H9 (cell line): ENCODE measurements around the gene TIFAB. TPM values are rescaled to one million over a fixed set of nuclear protein-coding genes. Genes with fewer than 3 reads are reported as not detected.
A peak's percentile ranks its signal among the peaks of the same experiment; 100 is the strongest.

Experiments
- DNase-seq: peaks from one replicate; pipeline ENCODE4 v3.0.0-alpha.2; 2017
- H2AFZ ChIP-seq: one replicate; pipeline ENCODE4 v1.6.1; 2013; ENCODE audit warnings: mild to moderate bottlenecking, low read length, control low read depth, moderate library complexity
- H2AK5ac ChIP-seq: 2 replicates; pipeline ENCODE4 v1.6.1; 2013; ENCODE audit warnings: low read length, control low read depth, mixed read lengths; ENCODE audit not compliant: insufficient read length
- H2BK120ac ChIP-seq: one replicate; pipeline ENCODE4 v1.6.1; 2013; ENCODE audit warnings: low read depth, mild to moderate bottlenecking, low read length, control low read depth, inconsistent platforms; ENCODE audit not compliant: poor library complexity, severe bottlenecking
- H2BK12ac ChIP-seq: 2 replicates; pipeline ENCODE4 v1.6.1; 2013; ENCODE audit warnings: low read length, control low read depth, mixed read lengths, low read depth; ENCODE audit not compliant: insufficient read length
- H2BK15ac ChIP-seq: 2 replicates; pipeline ENCODE4 v1.6.1; 2013; ENCODE audit warnings: low read depth, low read length, control low read depth
- H2BK20ac ChIP-seq: one replicate; pipeline ENCODE4 v1.6.1; 2013; ENCODE audit warnings: low read depth, mild to moderate bottlenecking, low read length, control low read depth, inconsistent platforms; ENCODE audit not compliant: poor library complexity, severe bottlenecking
- H2BK5ac ChIP-seq: 2 replicates; pipeline ENCODE4 v1.6.1; 2013; ENCODE audit warnings: low read length, control low read depth, mixed read lengths; ENCODE audit not compliant: insufficient read length
- H3K14ac ChIP-seq: 2 replicates; pipeline ENCODE4 v1.6.1; 2013; ENCODE audit warnings: low read length, control low read depth; ENCODE audit not compliant: insufficient read depth
- H3K18ac ChIP-seq: 2 replicates; pipeline ENCODE4 v1.6.1; 2013; ENCODE audit warnings: low read depth, mild to moderate bottlenecking, mixed read lengths, low read length, control low read depth; ENCODE audit not compliant: insufficient read length
- H3K23ac ChIP-seq: 2 replicates; pipeline ENCODE4 v1.6.1; 2013; ENCODE audit warnings: low read length, control low read depth, mixed read lengths, low read depth; ENCODE audit not compliant: insufficient read length
- H3K23me2 ChIP-seq: 2 replicates; pipeline ENCODE4 v1.6.1; 2013; ENCODE audit warnings: low read depth, mild to moderate bottlenecking, mixed read lengths, low read length, control low read depth; ENCODE audit not compliant: insufficient read length, poor library complexity, severe bottlenecking
- H3K27ac ChIP-seq: 2 replicates; pipeline ENCODE4 v1.5.1; 2013; ENCODE audit warnings: low read length, control low read depth, mixed read lengths, low read depth; ENCODE audit not compliant: insufficient read length
- H3K27me3 ChIP-seq: 2 replicates; pipeline ENCODE4 v1.6.1; 2013; ENCODE audit warnings: low read length, control low read depth, inconsistent platforms; ENCODE audit not compliant: insufficient read depth
- H3K4ac ChIP-seq: 2 replicates; pipeline ENCODE4 v1.6.1; 2013; ENCODE audit warnings: low read depth, mild to moderate bottlenecking, control low read depth, inconsistent platforms, low read length, moderate library complexity
- H3K4me1 ChIP-seq: 2 replicates; pipeline ENCODE4 v1.6.1; 2013; ENCODE audit warnings: low read length, control low read depth, inconsistent platforms; ENCODE audit not compliant: insufficient read depth
- H3K4me2 ChIP-seq: 2 replicates; pipeline ENCODE4 v1.6.1; 2013; ENCODE audit warnings: low read length, control low read depth, mixed read lengths; ENCODE audit not compliant: insufficient read length, insufficient read depth
- H3K56ac ChIP-seq: 2 replicates; pipeline ENCODE4 v1.6.1; 2013; ENCODE audit warnings: low read depth, mild to moderate bottlenecking, mixed read lengths, low read length, control low read depth; ENCODE audit not compliant: insufficient read length
- H3K79me1 ChIP-seq: 2 replicates; pipeline ENCODE4 v1.6.1; 2013; ENCODE audit warnings: low read depth, mild to moderate bottlenecking, moderate library complexity, low read length, control low read depth, inconsistent platforms; ENCODE audit not compliant: insufficient read depth, poor library complexity, severe bottlenecking
- H3K79me2 ChIP-seq: 2 replicates; pipeline ENCODE4 v1.6.1; 2013; ENCODE audit warnings: low read length, control low read depth, inconsistent platforms; ENCODE audit not compliant: insufficient read depth
- H3K9ac ChIP-seq: 2 replicates; pipeline ENCODE4 v1.6.1; 2013; ENCODE audit warnings: low read length, control low read depth, mixed read lengths; ENCODE audit not compliant: insufficient read length; ENCODE audit errors: extremely low read depth
- H3K9me3 ChIP-seq: one replicate; pipeline ENCODE4 v1.6.1; 2013; ENCODE audit warnings: low read depth, low read length, inconsistent platforms; ENCODE audit not compliant: control insufficient read depth
- H3T11ph ChIP-seq: one replicate; pipeline ENCODE4 v1.6.1; 2013; ENCODE audit warnings: mild to moderate bottlenecking, low read length, control low read depth, inconsistent platforms
- H4K20me1 ChIP-seq: one replicate; pipeline ENCODE4 v1.6.1; 2013; ENCODE audit not compliant: control insufficient read depth, insufficient read length, insufficient read depth
- H4K5ac ChIP-seq: 2 replicates; pipeline ENCODE4 v1.6.1; 2013; ENCODE audit warnings: low read depth, mild to moderate bottlenecking, mixed read lengths, low read length, control low read depth; ENCODE audit not compliant: insufficient read length
- H4K8ac ChIP-seq: replicated peaks from 2 replicates; pipeline ENCODE4 v1.6.1; 2013; ENCODE audit warnings: low read length, control low read depth, mixed read lengths, low read depth; ENCODE audit not compliant: insufficient read length
- H4K91ac ChIP-seq: 2 replicates; pipeline ENCODE4 v1.6.1; 2013; ENCODE audit warnings: low read depth, mild to moderate bottlenecking, moderate library complexity, mixed read lengths, low read length, control low read depth; ENCODE audit not compliant: insufficient read length
- H3K27ac Mint-ChIP-seq, 3 experiments: 2 replicates in 2 of 3; 3 replicates in 1 of 3; pipeline ENCODE4 v1.8.0; 2020 to 2021; ENCODE audit warnings: mixed read lengths in 3 of 3, mild to moderate bottlenecking in 1 of 3, moderate library complexity in 1 of 3
- H3K27me3 Mint-ChIP-seq: 2 replicates; pipeline ENCODE4 v1.8.0; 2021; ENCODE audit warnings: low read depth, mild to moderate bottlenecking, moderate library complexity, mixed read lengths
- H3K36me3 Mint-ChIP-seq, 3 experiments: 2 replicates in 2 of 3; 3 replicates in 1 of 3; pipeline ENCODE4 v1.8.0; 2020 to 2021; ENCODE audit warnings: low read depth in 3 of 3, mixed read lengths in 3 of 3; ENCODE audit not compliant: insufficient read depth in 1 of 3
- H3K4me1 Mint-ChIP-seq, 2 experiments: 2 replicates each; pipeline ENCODE4 v1.8.0; 2020; ENCODE audit warnings: mixed read lengths in 2 of 2
- H3K4me3 Mint-ChIP-seq, 2 experiments: 2 replicates in 1 of 2; 3 replicates in 1 of 2; pipeline ENCODE4 v1.8.0; 2020 to 2021; ENCODE audit warnings: mild to moderate bottlenecking in 2 of 2, mixed read lengths in 2 of 2, moderate library complexity in 1 of 2
- H3K9me3 Mint-ChIP-seq, 2 experiments: 2 replicates in 1 of 2; 3 replicates in 1 of 2; pipeline ENCODE4 v1.8.0; 2020; ENCODE audit warnings: mild to moderate bottlenecking in 2 of 2, mixed read lengths in 2 of 2, moderate library complexity in 1 of 2
- CTCF ChIP-seq: fragments of 200-600 bp; sonication (generic); conservative IDR thresholded peaks from 3 replicates; pipeline ENCODE4 v1.8.0; 2021; ENCODE audit warnings: antibody characterized with exemption, mild to moderate bottlenecking
- WGBS: extraction: QIAGEN DNeasy Blood & Tissue Kit; methylation state at CpG from one replicate; pipeline ENCODE4 v1.1.7; 2013; ENCODE audit warnings: missing lambda C conversion rate, low lambda C conversion rate, mixed read lengths; ENCODE audit not compliant: insufficient read length; ENCODE audit errors: extremely low coverage; 5-methylcytosine and 5-hydroxymethylcytosine counted together
- total RNA-seq: library from RNA; stranded (reverse); gene quantifications from 2 replicates; pipeline ENCODE4 v1.2.1, GENCODE V29; 2021

The TIFAB gene
- total RNA-seq, 1 experiment from 2014 or later: not detected

DNA sequence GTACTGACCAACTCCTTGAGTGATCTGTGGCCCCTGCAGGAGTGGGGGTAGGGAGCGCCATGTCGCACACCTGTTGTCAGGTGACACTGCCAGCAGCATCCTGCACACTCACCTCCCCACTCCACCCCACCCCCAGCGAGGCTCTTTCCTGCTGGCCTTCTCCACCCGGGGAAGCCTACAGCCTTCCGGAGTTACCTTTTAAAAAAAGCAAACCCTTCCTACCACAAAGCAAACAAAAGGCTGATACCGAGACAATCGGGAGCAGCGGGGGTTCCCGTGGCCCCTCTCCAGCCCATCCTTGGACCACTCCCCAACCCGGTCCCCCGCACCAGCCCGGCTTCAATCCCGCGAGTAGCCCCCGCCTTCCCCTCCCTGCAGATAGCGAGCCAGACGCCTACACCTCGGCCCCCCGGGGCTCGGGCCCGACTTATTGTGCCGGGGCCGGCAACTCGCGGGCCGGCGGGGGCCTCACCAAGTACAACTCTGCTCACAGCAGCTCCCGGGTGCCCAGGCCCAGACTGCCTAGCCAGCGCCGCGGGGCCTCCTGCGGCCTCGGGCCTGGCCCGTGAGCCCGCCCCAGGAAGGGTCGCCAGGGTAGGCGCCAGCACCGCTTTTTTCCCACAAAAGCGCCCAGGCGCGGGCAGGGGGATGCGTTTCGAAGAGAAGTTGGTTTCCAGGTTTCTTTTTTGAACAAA is 53.8 kb downstream of the TIFAB start:
- no peak overlapping the region for H4K5ac ChIP-seq
- H3K23ac ChIP-seq: no peak overlapping the region
- Mint-ChIP-seq H3K27ac (peak overlapping the region in 1 of 3 experiments; percentile 70; a peak in 1 of 7 replicates), H3K36me3 (peaks cover 0 to 4% (median 2%) of the 10 kb centered on the region in 3 experiments; a peak in 3 of 7 replicates), H3K9me3 (peaks cover 0 to 2% of the 10 kb centered on the region in 2 experiments; a peak in 1 of 5 replicates), H3K27me3 (peaks cover 72% of the 10 kb centered on the region), H3K4me3 (peak overlapping the region; percentile 72 to 83), H3K4me1 (peaks cover 39 to 48% of the 10 kb centered on the region in 2 experiments)
- peaks cover 12% of the 10 kb centered on the region; the same call in 1 of the 2 replicates for H3K79me2 ChIP-seq
- H3K4me1 ChIP-seq: peaks cover 11% of the 10 kb centered on the region; the same call in 1 of the 2 replicates
- H3K27ac ChIP-seq: no peak overlapping the region
- H3K14ac ChIP-seq: peak overlapping the region; percentile 57; the same call in 1 of the 2 replicates
- peaks cover 8% of the 10 kb centered on the region for H3K79me1 ChIP-seq
- DNase-seq: peak; percentile 58
- peaks cover 16% of the 10 kb centered on the region for H3K23me2 ChIP-seq
- no peak overlapping the region for H2BK120ac ChIP-seq
- no peak for TF ChIP-seq CTCF
- peak overlapping the region; percentile 3 for H3K9ac ChIP-seq
- H2AFZ ChIP-seq: no peak overlapping the region
- no peak overlapping the region for H2BK15ac ChIP-seq
- H2BK20ac ChIP-seq: no peak overlapping the region
- H3K9me3 ChIP-seq: no peaks in the 10 kb centered on the region
- peak overlapping the region; percentile 82 for H3K4me2 ChIP-seq
- H4K8ac ChIP-seq: no peak overlapping the region
- no peak overlapping the region for H3K4ac ChIP-seq
- no peak overlapping the region for H3T11ph ChIP-seq
- no peak overlapping the region for H2AK5ac ChIP-seq
- no peak overlapping the region for H2BK5ac ChIP-seq
- no peak overlapping the region for H3K56ac ChIP-seq
- H4K20me1 ChIP-seq: peaks cover 2% of the 10 kb centered on the region
- no peak overlapping the region for H2BK12ac ChIP-seq
- H3K18ac ChIP-seq: no peak overlapping the region
- H4K91ac ChIP-seq: no peak overlapping the region
- WGBS: no CpG with 5 or more reads among the region's 43 CpGs
- H3K27me3 ChIP-seq: peaks cover 23% of the 10 kb centered on the region; the same call in 1 of the 2 replicates

Other genes with a start within 250 kb of the TIFAB start
- gene MACROH2A1, start 53.1 kb downstream of the TIFAB start, total RNA-seq: 101 and 111 TPM in 2 replicates
- not detected in 2 replicates for gene DCANP1, start 5.0 kb downstream of the TIFAB start, total RNA-seq
- gene NEUROG1, start 83.6 kb upstream of the TIFAB start, total RNA-seq: not detected in 2 replicates
- 1.1 TPM in 2 replicates for gene CXCL14, start 126.6 kb upstream of the TIFAB start, total RNA-seq